Naive thymus-derived CD4-positive, alpha-beta T cell (primary cell): ENCODE measurements around the gene TNFAIP8L1. TPM values are rescaled to one million over a fixed set of nuclear protein-coding genes. Genes with fewer than 3 reads are reported as not detected.

Experiments used
- ATAC-seq: fragments of 150-1000 bp; cut with Tn5 transposase; 2 replicates; pipeline ENCODE4 v1.10.0; 2021; ENCODE audit warnings: mild to moderate bottlenecking, moderate library complexity
- CTCF ChIA-PET: fragments of 350-600 bp; sonication (Branson Sonifier 250); formaldehyde crosslinking; loops from one replicate; lab custom pipeline; 2021; ENCODE audit warnings: antibody characterized with exemption; lab: Charles Lee
- POLR2A ChIA-PET: fragments of 350-600 bp; sonication (Branson Sonifier 250); formaldehyde crosslinking; loops from one replicate; lab custom pipeline; 2021; ENCODE audit warnings: antibody characterized with exemption, inconsistent platforms; lab: Charles Lee
- DNase-seq, 9 donors: peaks; one replicate each; pipeline versions ENCODE4 v3.0.0 to v3.0.0-alpha.2; 2020 to 2022; ENCODE audit warnings: mixed read lengths in 1 of 9
- H3K27ac ChIP-seq: one replicate; pipeline ENCODE4 v1.7.0; 2013; ENCODE audit warnings: mild to moderate bottlenecking, low read depth, low read length, moderate library complexity
- H3K27me3 ChIP-seq, 2 donors: one replicate each; pipeline ENCODE4 v1.7.0; 2013; ENCODE audit warnings: low read length in 2 of 2, mild to moderate bottlenecking in 2 of 2, moderate library complexity in 2 of 2; ENCODE audit not compliant: control insufficient read depth in 2 of 2, insufficient read depth in 2 of 2
- H3K36me3 ChIP-seq, 3 experiments: 1 replicate in 2 of 3; 2 replicates in 1 of 3; pipeline ENCODE4 v1.7.0; 2013; ENCODE audit warnings: low read length in 3 of 3, mild to moderate bottlenecking in 3 of 3, moderate library complexity in 1 of 3; ENCODE audit not compliant: insufficient read depth in 3 of 3, control insufficient read depth in 2 of 3
- H3K4me1 ChIP-seq, 2 donors: one replicate each; pipeline ENCODE4 v1.7.0; 2013; ENCODE audit warnings: low read length in 2 of 2, mild to moderate bottlenecking in 2 of 2, moderate library complexity in 1 of 2; ENCODE audit not compliant: control insufficient read depth in 2 of 2, insufficient read depth in 2 of 2
- H3K4me3 ChIP-seq: 2 replicates; pipeline ENCODE4 v1.7.0; 2013; ENCODE audit warnings: mild to moderate bottlenecking, low read length
- H3K9me3 ChIP-seq, 3 experiments: 1 replicate in 2 of 3; 2 replicates in 1 of 3; pipeline ENCODE4 v1.7.0; 2013; ENCODE audit warnings: low read length in 3 of 3; ENCODE audit not compliant: control insufficient read depth in 2 of 3
- H3K27ac Mint-ChIP-seq, 9 donors: one replicate each; pipeline ENCODE4 v1.8.0; 2020 to 2022; ENCODE audit warnings: mixed read lengths in 9 of 9, mild to moderate bottlenecking in 8 of 9, moderate library complexity in 5 of 9, inconsistent platforms in 2 of 9
- H3K27me3 Mint-ChIP-seq, 5 donors: one replicate each; pipeline ENCODE4 v1.8.0; 2021 to 2022; ENCODE audit warnings: mixed read lengths in 5 of 5, mild to moderate bottlenecking in 1 of 5
- H3K36me3 Mint-ChIP-seq, 5 donors: one replicate each; pipeline ENCODE4 v1.8.0; 2020 to 2022; ENCODE audit warnings: mixed read lengths in 5 of 5, mild to moderate bottlenecking in 3 of 5, inconsistent platforms in 1 of 5
- H3K4me1 Mint-ChIP-seq, 7 donors: one replicate each; pipeline ENCODE4 v1.8.0; 2020 to 2022; ENCODE audit warnings: mixed read lengths in 7 of 7, mild to moderate bottlenecking in 3 of 7, inconsistent platforms in 1 of 7
- H3K4me3 Mint-ChIP-seq, 10 donors: one replicate each; pipeline ENCODE4 v1.8.0; 2020 to 2022; ENCODE audit warnings: mild to moderate bottlenecking in 10 of 10, mixed read lengths in 10 of 10, moderate library complexity in 6 of 10, inconsistent platforms in 2 of 10
- H3K9me3 Mint-ChIP-seq, 11 donors: one replicate each; pipeline ENCODE4 v1.8.0; 2020 to 2022; ENCODE audit warnings: mixed read lengths in 11 of 11, mild to moderate bottlenecking in 4 of 11, inconsistent platforms in 1 of 11, moderate library complexity in 1 of 11
- intact Hi-C, 2 donors: fragments of 100-400 bp; cut with micrococcal nuclease; formaldehyde crosslinking; loops; one replicate each; pipeline ENCODE4 v1.15.1; 2023
- polyA plus RNA-seq, 2 donors: library from polyadenylated mRNA; unstranded; fragments of 300-500 nt; fragmentation: Illumina TruSeq; gene quantifications; one replicate each; pipeline ENCODE4 v1.2.3, GENCODE V29; 2021
- total RNA-seq, 6 experiments: library from RNA in 5 of 6; stranded (reverse) in 5 of 6; gene quantifications; 1 replicate in 5 of 6; 2 replicates in 1 of 6; pipeline ENCODE4 v1.2.3 and lab custom pipeline; 2021 to 2026

Gene TNFAIP8L1
- total and polyA plus RNA-seq, 7 experiments from 2014 or later = 8.0 to 22.4 (median 20.5) TPM

- Mint-ChIP-seq H3K36me3 (no peaks in the 10 kb centered on the region), H3K4me3 (no peak overlapping the region), H3K27ac (peak overlapping the region in 1 of 9 donors; percentile 43), H3K9me3 (peaks cover 0 to 2% (median 0%) of the 10 kb centered on the region in 11 donors), H3K27me3 (peaks cover 21 to 30% (median 25%) of the 10 kb centered on the region in 5 donors), H3K4me1 (peaks cover 0 to 6% (median 0%) of the 10 kb centered on the region in 7 donors)
- ATAC-seq (no peak), DNase-seq (no peak)
- Histone ChIP-seq H3K36me3 (no peaks in the 10 kb centered on the region), H3K27ac (no peak overlapping the region), H3K4me3 (no peak overlapping the region), H3K9me3 (no peaks in the 10 kb centered on the region), H3K4me1 (no peaks in the 10 kb centered on the region), H3K27me3 (peaks cover 0 to 5% of the 10 kb centered on the region in 2 donors)
- POLR2A ChIA-PET = no interaction called here
- CTCF ChIA-PET = no interaction called here
- intact Hi-C loops = no loop called here
Measured at GRCh38 chr19:4606921-4607678, 32.2 kb upstream of the TNFAIP8L1 start.

GRCh38 chr19:4609878-4610511 is 29.3 kb upstream of the TNFAIP8L1 start:
- CTCF ChIA-PET = no interaction called here
- POLR2A ChIA-PET = no interaction called here
- Histone ChIP-seq H3K27ac (no peak overlapping the region), H3K9me3 (no peaks in the 10 kb centered on the region), H3K27me3 (no peaks in the 10 kb centered on the region), H3K4me3 (no peak overlapping the region), H3K36me3 (no peaks in the 10 kb centered on the region), H3K4me1 (no peaks in the 10 kb centered on the region)
- H3K27me3 Mint-ChIP-seq = peaks cover 21 to 34% (median 25%) of the 10 kb centered on the region in 5 donors
- ATAC-seq = peak; percentile 52
- intact Hi-C loops = no loop called here
- no peak overlapping the region for H3K27ac Mint-ChIP-seq
- H3K36me3 Mint-ChIP-seq = no peaks in the 10 kb centered on the region
- H3K4me1 Mint-ChIP-seq = peaks cover 0 to 6% (median 0%) of the 10 kb centered on the region in 7 donors
- no peak for DNase-seq
- peaks cover 0 to 2% (median 0%) of the 10 kb centered on the region in 11 donors for H3K9me3 Mint-ChIP-seq
- H3K4me3 Mint-ChIP-seq = no peak overlapping the region

GRCh38 chr19:4613254-4613751 is 26.0 kb upstream of the TNFAIP8L1 start:
- POLR2A ChIA-PET = no interaction called here
- CTCF ChIA-PET = no interaction called here

GRCh38 chr19:4618019-4618418 is 21.3 kb upstream of the TNFAIP8L1 start:
- Histone ChIP-seq H3K4me3 (no peak overlapping the region), H3K27ac (no peak overlapping the region), H3K9me3 (no peaks in the 10 kb centered on the region), H3K27me3 (no peaks in the 10 kb centered on the region), H3K4me1 (no peaks in the 10 kb centered on the region), H3K36me3 (no peaks in the 10 kb centered on the region)
- ATAC-seq (no peak), DNase-seq (no peak)
- Mint-ChIP-seq H3K27ac (no peak overlapping the region), H3K9me3 (no peaks in the 10 kb centered on the region), H3K27me3 (peaks cover 0 to 35% (median 7%) of the 10 kb centered on the region in 5 donors), H3K36me3 (no peaks in the 10 kb centered on the region), H3K4me1 (peaks cover 0 to 1% (median 0%) of the 10 kb centered on the region in 7 donors), H3K4me3 (no peak overlapping the region)
- ChIA-PET CTCF (no interaction called here), POLR2A (no interaction called here)
- intact Hi-C loops = no loop called here

More at GRCh38 chr19:4613254-4613751, 26.0 kb upstream of the TNFAIP8L1 start:
- Mint-ChIP-seq H3K4me3 (no peak overlapping the region), H3K27ac (no peak overlapping the region), H3K9me3 (no peaks in the 10 kb centered on the region), H3K36me3 (no peaks in the 10 kb centered on the region), H3K4me1 (peaks cover 0 to 6% (median 0%) of the 10 kb centered on the region in 7 donors), H3K27me3 (peaks cover 13 to 34% (median 17%) of the 10 kb centered on the region in 5 donors)
- no peaks in the 10 kb centered on the region for H3K4me1 ChIP-seq
- no peaks in the 10 kb centered on the region for H3K9me3 ChIP-seq
- ATAC-seq = no peak
- H3K4me3 ChIP-seq = no peak overlapping the region
- no peak overlapping the region for H3K27ac ChIP-seq
- H3K36me3 ChIP-seq = no peaks in the 10 kb centered on the region
- no peaks in the 10 kb centered on the region for H3K27me3 ChIP-seq
- intact Hi-C loops = no loop called here
- no peak for DNase-seq

DNA sequence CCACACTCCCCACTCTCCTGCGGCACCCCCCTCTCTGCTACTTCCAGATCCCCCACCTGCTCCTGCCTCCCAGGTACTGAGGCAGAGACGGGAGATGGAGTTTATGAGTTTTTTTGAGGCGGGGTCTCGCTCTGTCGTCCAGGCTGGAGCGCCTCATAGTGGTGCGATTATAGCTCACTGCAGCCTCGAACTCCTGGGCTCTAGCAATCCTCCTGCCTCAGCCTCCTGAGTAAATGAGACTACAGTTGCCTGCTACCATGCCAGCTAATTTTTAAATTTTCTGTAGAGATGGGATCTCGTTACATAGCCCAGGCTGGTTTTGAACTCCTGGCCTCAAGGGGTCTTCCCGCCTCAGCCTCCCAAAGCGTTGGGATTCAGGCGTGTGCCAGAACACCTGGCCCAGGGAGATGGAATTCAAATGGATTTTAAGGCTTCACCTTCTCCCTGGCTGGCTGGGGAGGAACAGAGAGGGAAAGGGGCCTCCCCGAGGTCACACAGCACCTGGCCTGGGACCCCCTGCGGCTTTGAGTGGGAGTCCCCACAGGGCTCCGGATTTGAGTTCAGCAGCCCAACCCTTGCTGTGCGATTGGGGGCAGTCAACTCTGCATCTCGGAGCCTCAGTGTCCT is 19.5 kb upstream of the TNFAIP8L1 start:
- Mint-ChIP-seq H3K4me1 (peaks cover 0 to 1% (median 0%) of the 10 kb centered on the region in 7 donors), H3K27ac (no peak overlapping the region), H3K4me3 (no peak overlapping the region), H3K36me3 (no peaks in the 10 kb centered on the region), H3K27me3 (peaks cover 0 to 36% (median 7%) of the 10 kb centered on the region in 5 donors), H3K9me3 (no peaks in the 10 kb centered on the region)
- H3K27ac ChIP-seq = no peak overlapping the region
- no peaks in the 10 kb centered on the region for H3K9me3 ChIP-seq
- POLR2A ChIA-PET = interaction anchor here (0.6 kb wide), 1 partner anchor 47 kb away, joined by 4 read pairs; no protein-coding TSS in a partner anchor
- H3K36me3 ChIP-seq = no peaks in the 10 kb centered on the region
- CTCF ChIA-PET = no interaction called here
- no peaks in the 10 kb centered on the region for H3K27me3 ChIP-seq
- no peaks in the 10 kb centered on the region for H3K4me1 ChIP-seq
- intact Hi-C loops = no loop called here
- ATAC-seq (no peak), DNase-seq (no peak)
- no peak overlapping the region for H3K4me3 ChIP-seq

DNA sequence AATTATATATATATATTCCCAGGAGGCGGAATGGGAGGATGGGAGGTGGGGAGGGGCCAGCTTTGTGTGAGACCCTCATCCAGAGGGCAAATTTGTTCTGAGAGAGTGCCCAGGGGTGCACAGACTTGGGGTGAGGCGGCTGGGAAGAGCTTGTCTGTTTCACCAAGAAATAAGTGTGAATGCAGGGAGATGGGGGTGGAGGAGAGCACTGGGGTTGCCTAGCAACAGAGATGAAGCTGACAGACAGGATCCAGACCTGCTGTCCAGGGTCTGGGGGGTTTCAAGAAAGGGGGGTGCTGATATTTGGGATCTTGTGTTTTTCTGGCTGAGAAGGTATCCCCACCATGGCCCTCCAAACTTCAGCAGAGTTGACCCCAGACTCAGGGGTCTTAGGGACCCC is 18.6 kb upstream of the TNFAIP8L1 start:
- ChIA-PET POLR2A (no interaction called here), CTCF (no interaction called here)
- H3K9me3 Mint-ChIP-seq = no peaks in the 10 kb centered on the region
- no peaks in the 10 kb centered on the region for H3K4me1 ChIP-seq
- H3K4me1 Mint-ChIP-seq = peaks cover 0 to 1% (median 0%) of the 10 kb centered on the region in 7 donors
- ATAC-seq (no peak), DNase-seq (no peak)
- no peak overlapping the region for H3K4me3 Mint-ChIP-seq
- no peaks in the 10 kb centered on the region for H3K36me3 Mint-ChIP-seq
- H3K27ac Mint-ChIP-seq = no peak overlapping the region
- H3K27me3 ChIP-seq = no peaks in the 10 kb centered on the region
- no peaks in the 10 kb centered on the region for H3K9me3 ChIP-seq
- H3K36me3 ChIP-seq = no peaks in the 10 kb centered on the region
- intact Hi-C loops = no loop called here
- no peak overlapping the region for H3K4me3 ChIP-seq
- H3K27me3 Mint-ChIP-seq = peaks cover 0 to 36% (median 7%) of the 10 kb centered on the region in 5 donors
- no peak overlapping the region for H3K27ac ChIP-seq
